ENCODE data around the gene MLLT10.
"Not testable (repeated sequence)": the region's sequence is repeated elsewhere in the genome, so short reads cannot be mapped to it uniquely, and the experiment has no call there.

Gene MLLT10

DNA sequence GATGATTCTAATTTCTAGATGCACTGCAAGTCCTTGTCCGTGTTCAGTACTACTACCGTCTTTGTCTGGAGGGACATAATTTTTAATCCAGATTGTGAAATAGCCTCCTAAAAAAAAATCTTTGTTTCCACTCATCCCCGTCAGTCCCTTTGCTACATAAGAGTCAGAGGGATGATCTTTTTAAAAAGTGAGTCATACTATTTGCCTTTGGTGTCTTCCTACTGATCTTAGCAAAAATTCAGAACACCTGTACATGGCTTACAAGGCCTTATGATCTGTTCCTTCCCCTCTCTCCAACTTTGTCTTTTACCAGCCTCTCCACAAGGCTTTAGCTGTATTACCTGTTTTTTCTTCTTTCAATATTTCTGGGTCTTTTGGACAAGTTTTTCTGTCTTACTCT lies 173.5 kb downstream of the MLLT10 start:
- no peak for DNase-seq

DNA sequence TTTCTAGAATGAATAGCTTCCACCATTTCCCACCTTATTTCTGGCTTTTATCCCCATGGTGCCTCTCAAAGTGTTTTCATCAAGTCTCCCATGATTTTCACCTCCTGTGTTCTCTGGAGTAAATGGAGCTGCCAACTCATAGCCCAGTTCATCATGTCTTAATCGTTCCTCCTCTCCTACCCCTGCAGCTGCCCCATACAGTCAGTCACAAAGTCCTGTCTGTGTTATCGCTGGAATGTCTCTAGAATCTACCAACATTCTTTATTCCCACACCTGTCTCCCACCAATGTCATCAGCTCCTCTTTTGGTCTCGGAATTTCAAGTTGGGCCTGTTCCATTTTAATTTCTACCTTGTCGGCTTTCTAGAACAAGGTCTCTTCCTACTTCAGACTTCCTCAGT lies 178.9 kb downstream of the MLLT10 start:
- no peak for DNase-seq

DNA sequence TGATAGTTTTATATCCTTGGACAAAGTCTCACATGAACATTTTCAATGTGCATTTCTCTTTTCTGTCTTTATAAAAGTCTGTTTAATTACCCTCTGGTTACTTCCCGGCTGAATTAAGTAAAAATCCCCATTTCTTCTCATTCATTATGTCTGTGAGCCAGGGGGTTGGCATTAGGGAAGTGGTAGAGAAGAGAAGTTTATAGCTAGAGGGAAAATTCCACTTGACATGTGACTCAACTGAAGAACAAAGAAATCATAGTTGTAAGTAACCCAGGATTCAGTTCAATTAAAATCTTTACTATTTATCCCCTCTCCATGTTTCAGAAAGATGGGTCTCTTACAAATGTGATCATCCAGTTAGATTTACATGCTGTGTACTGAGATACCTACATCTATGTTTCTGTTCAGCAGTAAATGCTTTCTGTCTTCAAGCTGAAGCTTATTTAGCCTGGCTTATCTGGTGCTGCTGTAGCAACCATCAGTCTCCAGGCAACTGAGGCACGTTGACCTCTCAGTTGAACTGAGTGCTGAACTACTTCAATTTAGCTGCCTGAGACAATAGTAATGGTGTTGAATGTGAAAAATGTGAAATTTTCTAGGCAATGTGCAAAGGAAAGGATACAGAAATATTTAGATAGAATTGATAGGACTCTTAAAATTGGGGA lies 181.6 kb downstream of the MLLT10 start:
- DNase-seq, result no peak

DNA sequence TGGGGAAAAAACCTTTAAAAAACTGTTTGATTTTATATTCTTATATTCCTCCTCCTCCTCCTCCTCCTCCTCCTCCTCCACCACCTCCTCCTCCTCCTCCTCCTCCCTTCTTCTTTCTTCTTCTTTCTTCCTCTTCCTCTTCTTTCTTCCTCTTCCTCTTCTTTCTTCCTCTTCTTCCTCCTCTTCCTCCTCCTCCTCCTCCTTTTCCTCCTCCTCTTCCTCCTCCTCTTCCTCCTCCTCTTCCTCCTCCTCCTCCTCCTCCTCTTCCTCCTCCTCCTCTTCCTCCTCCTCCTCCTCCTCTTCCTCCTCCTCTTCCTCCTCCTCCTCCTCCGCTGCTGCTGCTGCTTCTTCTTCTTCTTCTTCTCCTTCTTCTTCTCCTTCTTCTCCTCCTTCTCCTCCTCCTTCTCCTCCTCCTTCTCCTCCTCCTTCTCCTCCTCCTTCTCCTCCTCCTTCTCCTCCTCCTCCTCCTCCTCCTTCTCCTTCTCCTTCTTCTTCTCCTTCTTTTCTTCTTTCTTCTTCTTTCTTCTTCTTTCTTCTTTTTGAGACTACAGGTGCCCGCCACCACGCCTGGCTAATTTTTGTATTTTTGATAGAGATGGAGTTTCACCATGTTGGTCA lies 183.5 kb downstream of the MLLT10 start:
- not testable (repeated sequence) for DNase-seq

DNA sequence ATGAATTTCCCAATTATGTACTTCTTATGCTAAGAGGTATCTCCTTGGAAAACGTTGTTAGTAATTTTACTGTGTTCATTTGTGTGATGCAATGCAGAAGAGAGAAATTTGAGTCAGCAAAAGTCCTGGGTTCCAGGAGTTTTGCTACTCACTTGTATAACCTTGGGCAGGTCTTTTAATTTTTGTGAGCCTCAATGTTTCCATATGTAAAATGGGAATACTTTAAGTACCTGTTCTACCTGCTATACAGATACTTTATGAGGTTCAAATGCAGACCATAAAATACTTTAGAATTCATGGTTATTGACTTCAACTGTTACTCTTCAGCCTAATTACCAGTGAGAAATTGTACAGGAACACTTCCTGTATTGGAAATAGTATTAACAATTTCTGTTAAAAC lies 185.5 kb downstream of the MLLT10 start:
- no peak for DNase-seq

DNA sequence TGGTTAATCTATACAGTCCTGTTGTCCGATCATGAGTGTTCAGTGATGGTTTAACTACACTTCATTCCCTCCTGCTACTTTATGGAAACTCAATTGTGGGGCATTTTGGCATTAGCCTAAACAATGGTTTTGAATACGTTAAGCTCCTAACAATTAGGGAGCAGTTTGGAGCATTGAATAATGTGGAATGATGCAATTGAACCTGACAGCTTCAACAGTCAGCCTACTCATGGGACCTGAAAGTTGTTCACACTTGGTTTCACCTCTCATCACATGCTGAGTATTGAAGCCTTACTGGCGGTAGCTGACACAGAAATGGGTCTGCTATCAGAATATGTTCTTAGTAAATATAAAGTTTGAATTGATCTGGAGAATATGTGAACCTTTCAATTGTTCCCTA lies 186.1 kb downstream of the MLLT10 start:
- no peak for DNase-seq

DNA sequence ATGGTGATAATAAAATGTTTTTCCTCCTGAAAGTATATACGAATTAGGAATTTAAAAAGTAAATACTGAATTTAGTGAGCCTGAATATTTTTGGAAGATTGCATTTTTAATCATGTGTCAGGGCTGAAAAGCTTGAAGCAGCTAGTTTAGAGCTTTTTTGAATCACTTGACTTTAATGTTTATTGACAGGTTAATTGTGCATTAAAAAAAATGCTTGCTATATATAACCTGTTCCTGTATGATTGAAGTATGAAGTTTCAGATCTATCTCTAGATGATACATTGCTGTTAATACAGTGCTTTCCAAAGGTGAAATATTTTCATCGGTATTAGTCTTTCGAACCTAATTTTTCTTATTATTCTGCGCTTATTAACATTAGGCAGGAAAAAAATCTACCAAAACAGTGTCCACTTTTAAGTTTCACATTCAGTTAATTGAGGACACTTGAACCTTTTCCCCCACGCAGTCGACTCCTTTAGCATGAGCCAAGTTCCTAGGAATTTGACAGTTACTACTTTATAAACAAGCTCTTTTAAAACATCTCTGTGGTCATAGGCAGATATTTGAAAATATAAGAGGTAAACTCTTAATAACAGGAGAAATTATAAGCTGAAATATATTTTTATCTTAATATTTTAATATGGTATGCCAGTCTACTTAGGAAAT lies 187.1 kb downstream of the MLLT10 start:
- DNase-seq, result no peak

DNA sequence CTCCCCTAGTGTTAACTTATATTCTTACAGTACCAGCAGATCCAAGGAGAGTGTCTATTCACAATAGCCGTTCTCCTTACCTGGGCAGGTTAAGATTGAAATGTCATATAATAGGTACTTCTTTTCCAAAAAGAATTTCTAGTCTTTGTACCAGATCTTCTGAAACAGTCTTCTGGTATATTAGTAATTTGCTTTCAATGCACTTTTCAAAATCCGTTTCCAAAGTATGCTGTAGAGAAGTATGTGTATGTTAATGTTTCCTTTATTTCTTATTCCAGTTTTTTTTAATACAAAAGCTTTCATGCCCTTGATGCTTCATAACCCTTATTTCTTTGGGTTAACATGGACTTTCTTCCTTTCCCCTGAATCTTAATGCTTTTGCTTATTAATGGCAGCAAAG lies 188.2 kb downstream of the MLLT10 start:
- no peak for DNase-seq

DNA sequence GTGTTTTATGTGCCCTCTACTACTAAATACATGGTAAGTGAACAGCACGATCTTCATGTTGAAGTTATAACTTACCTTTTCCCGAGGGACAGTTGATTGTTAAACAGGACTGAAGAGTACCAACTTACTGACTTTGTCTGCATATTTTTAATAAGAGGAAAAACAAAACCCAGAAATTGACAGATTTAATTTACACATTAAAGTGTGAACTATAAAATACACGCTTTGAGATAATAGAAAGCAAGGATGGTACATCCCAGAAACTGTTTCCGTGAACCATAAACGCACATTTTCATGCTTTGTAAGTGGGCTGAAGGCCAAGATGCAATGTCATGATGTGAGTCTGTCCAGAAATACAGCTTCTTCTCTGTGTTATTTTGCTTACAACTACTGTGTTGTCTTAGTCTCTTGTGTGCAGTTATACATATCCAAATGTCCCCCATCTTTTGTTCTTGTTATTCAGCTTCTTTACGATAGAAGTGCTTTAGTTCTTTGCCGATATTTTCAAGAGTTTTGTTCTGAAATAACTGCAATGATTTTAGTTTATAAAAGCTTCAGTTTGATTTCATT lies 190.1 kb downstream of the MLLT10 start:
- no peak for DNase-seq

DNA sequence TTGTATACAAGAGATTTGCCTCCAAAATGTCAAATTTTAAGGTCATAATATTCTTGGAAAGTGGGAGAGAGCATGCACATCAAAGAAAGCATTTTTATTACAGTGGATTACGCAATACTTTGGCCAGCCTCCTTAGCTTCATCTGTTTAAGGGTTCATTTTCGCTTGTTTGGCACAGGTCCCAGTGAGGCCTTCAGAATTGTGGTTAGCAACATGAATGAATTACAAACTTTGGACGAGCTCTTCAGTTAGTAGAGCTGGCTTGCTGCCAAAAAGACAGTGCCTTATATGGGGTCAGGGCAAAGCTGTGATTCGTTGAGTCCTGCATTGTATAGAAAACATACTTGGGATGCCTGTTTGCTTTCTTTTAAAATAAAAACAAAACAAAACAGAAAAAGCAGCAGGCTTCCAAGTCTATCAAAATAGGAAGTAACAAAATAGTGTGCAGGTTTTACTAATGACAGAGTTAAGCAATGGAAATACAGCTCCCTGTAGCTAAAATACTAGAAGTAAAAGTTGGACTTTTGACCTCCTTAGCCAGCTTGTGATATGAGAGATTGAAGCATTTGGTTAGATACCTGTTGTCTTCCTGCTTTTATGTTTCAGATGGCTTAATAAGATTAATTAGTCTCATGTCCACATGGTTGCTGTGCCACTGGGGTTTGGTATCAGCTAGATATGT lies 190.8 kb downstream of the MLLT10 start:
- DNase-seq, result peak; percentile 95

DNA sequence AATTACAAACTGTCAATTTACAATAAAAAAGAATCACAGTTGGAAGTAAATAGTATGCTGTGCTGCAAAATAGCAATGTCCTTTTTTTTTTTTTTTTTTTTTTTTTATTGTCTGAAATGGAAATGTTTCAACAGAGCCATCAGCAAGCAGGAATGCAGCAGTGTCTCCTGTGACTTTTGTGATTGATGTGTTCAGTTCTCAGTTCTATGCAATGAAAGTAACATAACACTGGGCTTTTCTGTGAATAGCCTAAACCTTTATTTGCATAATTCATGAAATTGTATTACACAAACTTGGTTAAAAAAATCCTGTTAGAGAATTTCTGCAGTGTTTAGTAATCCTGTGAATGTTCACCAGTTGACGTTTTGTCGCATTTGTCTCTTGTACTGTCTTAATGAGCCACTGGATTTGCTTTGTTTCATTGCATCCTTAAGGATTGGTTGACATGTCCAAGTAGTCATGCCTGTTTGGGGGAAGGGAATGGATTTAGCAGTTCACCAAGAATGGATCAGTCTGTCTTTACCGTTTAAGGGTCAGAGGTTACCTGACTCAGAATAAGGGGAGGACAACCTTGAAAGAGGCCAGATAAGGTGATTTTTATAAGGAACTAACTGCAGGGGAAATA lies 192.7 kb downstream of the MLLT10 start:
- no peak for DNase-seq

DNA sequence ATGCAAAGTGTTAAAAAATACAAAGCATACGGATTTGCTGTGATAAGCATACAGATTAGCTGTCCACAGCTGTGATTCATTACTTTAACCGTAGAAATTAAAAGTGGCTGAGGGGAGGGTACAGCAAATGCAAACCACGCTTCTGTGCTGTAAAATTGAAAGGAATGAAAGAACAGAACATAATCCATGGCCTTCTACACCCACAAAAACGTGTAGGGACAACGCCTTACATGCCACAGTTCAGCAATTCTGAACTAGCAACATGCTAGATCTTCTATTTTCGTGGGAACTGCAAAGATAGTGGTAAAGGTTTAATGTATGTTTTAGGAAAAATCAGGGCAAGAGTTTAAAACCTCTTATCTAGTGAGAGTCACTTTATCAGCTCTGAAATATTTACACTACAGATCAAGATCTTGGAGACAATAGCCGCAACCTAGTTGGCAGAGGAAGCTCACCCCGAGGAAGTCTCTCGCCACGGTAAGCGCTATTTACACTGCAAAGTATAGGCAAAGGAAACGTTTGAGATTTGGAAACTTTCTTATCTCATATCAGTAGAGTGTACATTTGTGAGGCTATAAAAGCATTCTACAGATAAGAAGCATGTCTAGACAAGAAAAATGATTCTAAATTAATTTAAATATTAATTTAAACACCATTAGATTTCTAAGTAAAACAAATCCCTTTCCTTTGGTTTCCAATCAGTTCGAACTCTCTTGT lies 193.6 kb downstream of the MLLT10 start:
- DNase-seq, result no peak

DNA sequence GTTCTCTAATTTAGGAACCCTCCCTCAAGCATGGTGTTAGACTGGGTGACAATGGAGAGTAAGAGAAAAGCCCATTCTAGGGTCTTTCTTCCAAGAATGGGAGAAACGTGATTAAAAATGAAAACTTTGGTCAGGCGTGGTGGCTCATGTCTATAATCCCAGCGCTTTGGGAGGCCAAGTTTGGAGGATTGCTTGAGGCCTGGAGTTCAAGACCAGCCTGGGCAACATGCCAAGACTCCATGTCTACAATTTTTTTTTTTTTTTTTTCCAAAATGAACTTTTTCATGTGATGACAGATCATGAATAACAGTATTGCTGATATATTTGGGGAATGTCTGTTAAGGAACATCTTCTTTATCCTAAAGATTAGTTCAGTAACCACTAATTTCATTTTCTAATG lies 194.6 kb downstream of the MLLT10 start:
- no peak for DNase-seq

DNA sequence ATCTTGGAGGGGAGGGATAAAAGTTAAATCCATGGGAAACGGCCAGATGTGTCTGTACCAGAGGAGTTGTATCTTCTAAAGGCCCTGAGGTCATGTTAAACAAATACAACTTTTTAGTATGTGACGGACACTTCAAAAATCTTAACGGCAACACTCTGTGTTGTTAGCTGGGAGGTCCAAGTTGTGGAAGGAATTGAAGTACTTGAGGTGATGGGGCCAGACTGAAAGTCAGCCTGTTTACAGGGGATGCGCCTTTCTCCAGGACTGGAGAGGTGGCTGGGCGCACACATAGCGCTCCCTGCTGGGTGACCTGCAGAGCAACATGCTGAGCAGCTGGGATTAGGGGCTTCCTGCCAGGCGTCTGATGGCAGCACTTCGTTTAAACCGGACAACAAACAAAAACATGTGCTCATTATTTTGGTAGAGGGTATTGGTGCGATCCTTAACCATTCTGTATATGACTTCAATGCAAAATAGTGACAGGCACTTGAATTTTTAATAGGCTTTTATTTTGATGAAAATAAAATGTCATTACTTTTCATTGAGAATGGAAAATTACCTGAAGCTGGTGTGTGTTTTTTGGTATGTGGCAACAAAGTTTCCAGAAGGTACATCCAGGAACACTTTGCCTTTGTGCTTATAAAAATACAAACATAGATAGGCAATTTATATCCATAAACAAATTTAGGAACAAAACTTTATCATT lies 198.2 kb downstream of the MLLT10 start:
- DNase-seq, result peak; percentile 9

DNA sequence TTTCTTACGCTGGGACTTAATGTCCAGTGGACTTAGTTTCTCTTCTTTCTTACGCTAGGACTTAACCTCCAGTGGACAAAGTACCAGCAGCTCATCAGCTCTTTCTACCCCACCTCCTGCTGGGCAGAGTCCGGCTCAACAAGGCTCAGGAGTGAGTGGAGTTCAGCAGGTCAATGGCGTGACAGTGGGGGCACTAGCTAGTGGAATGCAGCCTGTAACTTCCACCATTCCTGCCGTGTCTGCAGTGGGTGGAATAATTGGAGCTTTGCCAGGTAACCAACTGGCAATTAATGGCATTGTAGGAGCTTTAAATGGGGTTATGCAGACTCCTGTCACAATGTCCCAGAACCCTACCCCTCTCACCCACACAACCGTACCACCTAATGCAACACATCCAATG lies 199.7 kb downstream of the MLLT10 start:
- DNase-seq, result no peak

DNA sequence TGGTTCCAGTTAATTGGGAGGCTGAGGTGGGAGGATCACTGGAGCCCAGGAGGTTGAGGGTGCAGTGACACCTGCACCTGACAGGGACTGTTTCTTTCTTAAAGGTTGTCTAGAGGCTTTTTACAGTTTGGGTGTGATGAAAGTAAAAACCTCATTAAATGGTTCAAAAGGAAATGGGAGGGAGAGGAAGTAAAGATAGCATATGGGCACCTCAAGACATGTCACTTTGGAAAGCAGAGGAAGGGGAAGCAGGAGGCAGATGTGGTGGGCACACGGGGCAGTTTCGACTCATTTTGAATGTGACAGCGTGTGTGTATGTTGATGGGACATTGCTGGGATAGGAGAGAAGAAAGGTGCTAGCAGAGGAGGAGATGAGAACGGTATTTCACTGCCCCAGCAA lies 203.1 kb downstream of the MLLT10 start:
- DNase-seq, result no peak

DNA sequence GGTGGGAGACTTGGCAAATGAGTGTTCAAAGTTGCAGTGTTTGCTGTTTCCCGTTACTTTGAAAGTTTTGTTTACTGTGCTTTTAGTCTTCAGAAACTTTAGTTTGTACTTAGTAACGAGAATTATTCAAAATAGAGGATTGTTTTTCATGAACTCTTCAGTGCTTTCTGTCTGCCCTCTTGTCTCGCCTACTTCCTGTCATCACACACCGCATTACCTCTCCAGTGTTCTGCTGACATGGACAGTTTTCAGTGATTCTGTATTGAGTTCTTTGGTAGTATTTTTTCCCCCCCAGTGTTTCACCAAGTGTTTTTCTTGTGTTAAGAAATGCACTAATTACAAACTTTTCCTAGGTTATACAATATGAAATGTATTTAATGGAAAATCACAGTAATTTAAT lies 207.0 kb downstream of the MLLT10 start:
- no peak for DNase-seq

DNA sequence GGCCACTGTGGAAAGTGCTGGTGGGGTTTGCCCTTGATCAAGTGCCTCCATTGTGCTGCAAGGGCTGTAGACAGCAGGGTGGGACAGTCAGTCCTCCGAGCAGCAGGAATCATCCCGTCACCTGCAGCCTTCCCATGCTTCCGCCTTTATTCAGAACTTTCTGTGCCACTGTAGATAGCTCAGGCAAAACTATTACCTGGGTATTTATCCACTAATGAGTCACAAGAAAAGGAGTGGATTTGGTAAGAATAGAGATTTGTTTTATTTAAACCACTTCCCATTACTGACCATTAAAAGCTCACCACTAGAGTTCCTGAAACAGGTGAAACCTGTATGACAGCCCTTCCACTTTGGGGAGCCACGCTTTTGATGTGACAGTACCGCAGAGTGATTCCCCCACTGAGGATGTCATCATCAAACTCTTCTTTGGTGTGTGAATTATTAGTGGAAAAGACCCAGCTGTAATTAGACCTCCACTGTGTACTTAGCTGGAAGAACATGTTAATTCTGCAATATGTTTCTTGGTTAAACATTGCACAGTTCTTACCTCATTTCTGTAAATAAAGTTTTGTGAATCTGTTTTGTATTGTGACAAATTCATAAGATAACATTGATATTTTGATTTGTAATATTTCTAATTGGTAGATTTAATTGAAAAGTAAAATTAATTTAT lies 208.8 kb downstream of the MLLT10 start:
- DNase-seq, result no peak

DNA sequence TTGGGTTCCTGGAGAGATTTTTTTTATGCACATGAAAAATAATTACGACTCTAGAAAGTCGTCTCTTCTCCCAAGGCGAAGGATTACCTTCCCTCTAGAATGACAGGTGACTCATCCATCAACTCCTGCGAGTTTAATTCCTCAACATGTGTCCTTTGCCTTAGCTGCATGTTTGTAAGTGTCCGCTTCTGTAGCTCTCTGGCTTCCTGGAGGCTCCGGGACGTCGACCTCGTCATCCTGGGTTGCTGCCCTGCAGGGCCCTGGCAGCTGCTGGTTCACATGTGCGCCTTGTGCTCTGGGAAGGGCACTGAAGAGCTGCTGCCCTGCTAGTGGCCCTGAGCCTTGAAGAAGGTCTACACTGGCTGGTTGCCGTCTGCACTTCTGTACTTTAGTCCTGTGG lies 210.2 kb downstream of the MLLT10 start:
- no peak for DNase-seq

DNA sequence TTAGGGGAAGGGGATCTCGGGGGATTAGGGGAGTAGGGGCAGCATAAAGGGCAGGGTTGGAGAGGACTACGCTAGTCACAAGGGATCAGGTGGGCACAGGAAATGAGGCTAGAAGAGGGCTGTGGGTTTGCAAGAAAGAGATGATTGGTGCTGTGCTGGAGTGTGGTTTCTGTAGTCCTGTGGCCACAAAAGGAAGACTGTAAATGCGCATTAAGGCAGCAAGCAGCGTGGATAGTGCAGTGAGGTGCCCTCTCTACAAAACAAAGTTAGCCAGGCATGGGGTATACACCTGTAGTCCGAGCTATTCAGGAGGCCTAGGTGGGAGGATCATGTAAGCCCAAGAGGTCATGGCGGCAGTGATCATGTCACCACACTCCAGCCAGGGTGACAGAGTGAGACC lies 212.1 kb downstream of the MLLT10 start:
- DNase-seq, result no peak

DNA sequence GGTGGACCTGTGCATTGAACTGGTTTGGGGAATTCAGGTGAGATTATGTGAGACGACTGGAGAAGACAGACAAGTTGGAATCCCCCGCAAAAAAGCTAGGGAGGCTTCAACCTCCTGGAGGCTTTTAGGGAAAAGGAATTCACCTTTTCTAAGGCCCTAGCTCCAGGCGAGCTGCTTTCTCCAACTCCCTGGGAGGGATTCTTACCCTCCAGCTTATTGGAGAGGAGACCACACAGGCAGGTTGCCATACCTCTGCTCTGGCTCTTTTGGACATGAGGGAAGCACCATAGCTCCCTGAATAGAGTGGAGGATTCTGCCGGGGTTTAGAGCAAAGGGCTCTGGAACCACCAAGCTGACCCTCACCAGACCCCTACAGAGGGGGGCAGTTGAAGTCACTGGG lies 213.8 kb downstream of the MLLT10 start:
- DNase-seq, result no peak
